NCI-H128 (cell line): Measurements from ENCODE around the gene EEF1G.

Experiments
- DNase-seq: peaks from one replicate; lab custom pipeline; 2025; ENCODE audit not compliant: unreplicated experiment; lab: John Stamatoyannopoulos, UW

The EEF1G gene

GRCh38 chr11:62542111-62542745, 31.5 kb downstream of the EEF1G start:
- DNase-seq = no peak

- DNase-seq = no peak
Measured at GRCh38 chr11:62540804-62541701, 32.6 kb downstream of the EEF1G start.

GRCh38 chr11:62539238-62539925, 34.3 kb downstream of the EEF1G start:
- DNase-seq = no peak

- DNase-seq = no peak
Measured at GRCh38 chr11:62538470-62539237, 35.0 kb downstream of the EEF1G start.

- DNase-seq = no peak
Measured at GRCh38 chr11:62536301-62536957, 37.3 kb downstream of the EEF1G start.

- DNase-seq = no peak
Measured at GRCh38 chr11:62535802-62536201, 37.9 kb downstream of the EEF1G start.

GRCh38 chr11:62534779-62535545, 38.7 kb downstream of the EEF1G start:
- no peak for DNase-seq

- DNase-seq = no peak
Measured at GRCh38 chr11:62532096-62532495, 41.6 kb downstream of the EEF1G start.

GRCh38 chr11:62516736-62517371, 56.8 kb downstream of the EEF1G start:
- no peak for DNase-seq

- no peak for DNase-seq
Measured at GRCh38 chr11:62514151-62514550, 59.5 kb downstream of the EEF1G start.

GRCh38 chr11:62513626-62514025, 60.1 kb downstream of the EEF1G start:
- DNase-seq = no peak

- DNase-seq = no peak
Measured at GRCh38 chr11:62512961-62513360, 60.7 kb downstream of the EEF1G start.
